Adrenal gland (tissue), 12 donors: ENCODE data around the gene ARHGAP25. TPM values are rescaled to one million over a fixed set of nuclear protein-coding genes. Genes with fewer than 3 reads are reported as not detected.

Source experiments
- DNase-seq, 7 donors: peaks; one replicate each; pipeline ENCODE4 v3.0.0-alpha.2; 2019 to 2020
- H3K27ac ChIP-seq, 5 donors: fragments of 200-600 bp; sonication (generic) in 4 of 5; 1 replicate in 3 of 5; 2 replicates in 2 of 5; pipeline versions ENCODE4 v1.5.1 to v1.8.0; 2016 to 2020; ENCODE audit warnings: mild to moderate bottlenecking in 1 of 5
- H3K27me3 ChIP-seq: fragments of 200-600 bp; 2 replicates; pipeline ENCODE4 v1.8.0; 2021
- H3K36me3 ChIP-seq, 2 donors: fragments of 200-600 bp; replicated peaks in 1 of 2; 1 replicate in 1 of 2; 2 replicates in 1 of 2; pipeline versions ENCODE4 v1.5.1 to v1.8.0; 2018 to 2022
- H3K4me1 ChIP-seq, 2 donors: fragments of 200-600 bp; replicated peaks in 1 of 2; 1 replicate in 1 of 2; 2 replicates in 1 of 2; pipeline versions ENCODE4 v1.5.1 to v1.8.0; 2018 to 2021
- H3K4me3 ChIP-seq, 4 donors: fragments of 200-600 bp; sonication (generic) in 3 of 4; one replicate each; pipeline ENCODE4 v1.5.1; 2016 to 2018
- H3K9me3 ChIP-seq, 3 donors: fragments of 200-600 bp; sonication (generic) in 1 of 3; replicated peaks in 1 of 3; 1 replicate in 2 of 3; 2 replicates in 1 of 3; pipeline versions ENCODE4 v1.5.1 to v1.8.0; 2016 to 2021
- POLR2A ChIP-seq, 2 donors: fragments of 450-650 bp; IDR thresholded peaks; one replicate each; pipeline ENCODE4 v1.6.1; 2017; ENCODE audit warnings: antibody characterized with exemption in 2 of 2, mild to moderate bottlenecking in 2 of 2, moderate library complexity in 1 of 2
- WGBS, 4 donors: extraction: QIAGEN DNeasy Blood & Tissue Kit in 2 of 4; methylation state at CpG; one replicate each; pipeline versions ENCODE4 v1.1.5 to v1.1.7; 2013 to 2017; 5-methylcytosine and 5-hydroxymethylcytosine counted together
- intact Hi-C, 2 donors: fragments of 100-400 bp; cut with DNase I; formaldehyde crosslinking; loops; one replicate each; pipeline versions ENCODE4 v1.14.1 to v1.15.0; 2022 to 2023
- polyA plus RNA-seq, 3 donors: library from polyadenylated mRNA; stranded (reverse); fragments of 200-250 nt in 2 of 3; fragments of 350-450 nt in 1 of 3; fragmentation: Illumina TruSeq in 1 of 3; extraction: RNeasy Lipid Tissue Mini Kit (QIAGEN cat#74804) in 1 of 3; gene quantifications; one replicate each; pipeline ENCODE4 v1.2.3, GENCODE V29; 2013 to 2014
- total RNA-seq, 9 donors: library from RNA; depleted of rRNA in 4 of 9; stranded (reverse); fragments of >200 nt in 4 of 9; fragments of 120-200 nt in 1 of 9; fragmentation: NEBNext Ultra II Directional in 1 of 9; extraction: Animal tissue kit (Norgen Biotek cat#: 25700) in 1 of 9; gene quantifications; one replicate each; pipeline versions ENCODE4 v1.1.0 to v1.2.4, GENCODE V29; 2013 to 2023
- TF ChIP-seq, protein P1 (sequence below), 6 experiments: fragments of 450-650 bp in 4 of 6; fragments of 200-600 bp in 2 of 6; sonication (generic) in 1 of 6; IDR thresholded peaks; 1 replicate in 5 of 6; 2 replicates in 1 of 6; pipeline versions ENCODE4 v1.5.1 to v1.8.0; 2016 to 2021; ENCODE audit warnings: antibody characterized with exemption in 6 of 6, mild to moderate bottlenecking in 2 of 6, moderate library complexity in 1 of 6
- donor health status: healthy with polysubstance abuse.
- donor health status: Bipolar disorder and iron deficiency.
- donor health status: DM: yes; HTN: yes; CAD: no.
- donor health status: DM: no; HTN: no; CAD: no.
- donor health status: DM: no; HTN: no; CAD: no.
- donor health status: DM: yes; HTN: yes; CAD: no.

The ARHGAP25 gene
- total and polyA plus RNA-seq, 12 donors: 5.5 to 17.6 (median 10.6) TPM

DNA sequence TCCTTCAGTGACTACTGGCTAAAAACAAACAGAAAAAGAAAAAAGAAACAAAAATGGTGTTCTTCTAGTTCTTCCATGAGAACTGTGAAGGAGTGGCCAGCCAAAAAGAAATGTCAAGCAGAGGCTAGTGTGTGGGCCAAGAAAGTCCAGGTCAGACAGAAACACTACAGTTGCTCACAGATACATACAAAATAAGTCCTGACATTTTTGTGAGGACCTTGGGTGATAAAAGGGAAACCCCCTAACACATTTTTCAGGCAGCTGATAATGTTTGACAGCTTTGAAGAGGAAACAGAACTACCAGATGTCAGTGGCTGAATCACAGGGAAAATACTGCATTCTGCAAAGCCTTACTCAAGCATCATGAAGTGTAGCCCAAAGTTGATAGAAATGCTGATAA, 28.1 kb downstream of the ARHGAP25 start:
- intact Hi-C loops: no loop called here
- Histone ChIP-seq H3K9me3 (no peaks in the 10 kb centered on the region), H3K36me3 (no peaks in the 10 kb centered on the region), H3K4me3 (no peak overlapping the region), H3K27me3 (no peaks in the 10 kb centered on the region), H3K27ac (no peak overlapping the region), H3K4me1 (peaks cover 0 to 52% of the 10 kb centered on the region in 2 donors)
- TF ChIP-seq, protein P1, sequence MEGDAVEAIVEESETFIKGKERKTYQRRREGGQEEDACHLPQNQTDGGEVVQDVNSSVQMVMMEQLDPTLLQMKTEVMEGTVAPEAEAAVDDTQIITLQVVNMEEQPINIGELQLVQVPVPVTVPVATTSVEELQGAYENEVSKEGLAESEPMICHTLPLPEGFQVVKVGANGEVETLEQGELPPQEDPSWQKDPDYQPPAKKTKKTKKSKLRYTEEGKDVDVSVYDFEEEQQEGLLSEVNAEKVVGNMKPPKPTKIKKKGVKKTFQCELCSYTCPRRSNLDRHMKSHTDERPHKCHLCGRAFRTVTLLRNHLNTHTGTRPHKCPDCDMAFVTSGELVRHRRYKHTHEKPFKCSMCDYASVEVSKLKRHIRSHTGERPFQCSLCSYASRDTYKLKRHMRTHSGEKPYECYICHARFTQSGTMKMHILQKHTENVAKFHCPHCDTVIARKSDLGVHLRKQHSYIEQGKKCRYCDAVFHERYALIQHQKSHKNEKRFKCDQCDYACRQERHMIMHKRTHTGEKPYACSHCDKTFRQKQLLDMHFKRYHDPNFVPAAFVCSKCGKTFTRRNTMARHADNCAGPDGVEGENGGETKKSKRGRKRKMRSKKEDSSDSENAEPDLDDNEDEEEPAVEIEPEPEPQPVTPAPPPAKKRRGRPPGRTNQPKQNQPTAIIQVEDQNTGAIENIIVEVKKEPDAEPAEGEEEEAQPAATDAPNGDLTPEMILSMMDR (IDR thresholded peaks at IDR 0.05): no peak
- no peak for TF ChIP-seq POLR2A (IDR thresholded peaks at IDR 0.05)
- DNase-seq: peak in 1 of 7 donors; percentile 41

DNA sequence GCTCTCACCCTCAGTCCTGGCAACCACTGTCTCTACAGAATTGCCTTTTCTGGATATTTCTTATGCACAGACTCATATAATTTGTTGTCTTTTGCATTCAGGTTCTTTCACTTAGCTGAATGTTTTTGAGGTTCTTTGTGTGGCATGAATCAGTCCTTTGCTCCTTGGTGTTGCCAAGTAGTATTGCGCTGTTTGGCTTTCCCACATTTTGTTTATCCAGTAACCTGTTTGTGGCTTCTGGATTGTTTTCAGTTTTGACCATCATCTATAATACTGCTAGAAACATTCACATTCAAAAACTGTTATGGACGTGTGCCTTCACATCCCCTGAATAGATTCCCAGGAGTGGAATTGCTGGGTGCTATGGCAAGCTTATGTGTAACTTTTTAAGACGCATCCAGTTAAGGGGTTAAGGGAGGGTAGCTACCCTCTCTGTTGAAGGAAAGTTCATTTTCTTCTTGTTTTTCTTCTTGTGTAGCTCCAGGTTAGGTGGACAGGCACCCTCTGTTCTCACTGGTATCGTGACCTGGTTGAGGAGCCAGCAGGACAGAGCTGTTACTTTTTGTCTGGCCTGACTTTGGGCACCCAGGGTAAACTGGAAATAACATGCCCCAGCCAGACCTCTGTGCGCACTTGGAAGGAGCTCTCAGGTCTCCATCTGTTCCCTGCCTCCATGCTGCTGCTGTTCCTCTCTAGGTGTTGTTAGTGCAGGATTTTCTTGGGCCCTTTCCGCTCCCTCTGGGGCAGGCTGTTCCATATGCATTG, 29.6 kb downstream of the ARHGAP25 start:
- Histone ChIP-seq H3K36me3 (no peaks in the 10 kb centered on the region), H3K4me1 (peaks cover 0 to 52% of the 10 kb centered on the region in 2 donors), H3K4me3 (no peak overlapping the region), H3K27ac (peak overlapping the region in 2 of 5 donors; percentile 32 to 47), H3K9me3 (no peaks in the 10 kb centered on the region), H3K27me3 (no peaks in the 10 kb centered on the region)
- intact Hi-C loops: no loop called here
- DNase-seq: no peak
- 78 to 95% (median 81%) methylated on average over 6 of the region's 6 CpGs for WGBS, 4 donors
- TF ChIP-seq POLR2A (IDR thresholded peaks at IDR 0.05): no peak
- TF ChIP-seq, protein P1 (IDR thresholded peaks at IDR 0.05): no peak

DNA sequence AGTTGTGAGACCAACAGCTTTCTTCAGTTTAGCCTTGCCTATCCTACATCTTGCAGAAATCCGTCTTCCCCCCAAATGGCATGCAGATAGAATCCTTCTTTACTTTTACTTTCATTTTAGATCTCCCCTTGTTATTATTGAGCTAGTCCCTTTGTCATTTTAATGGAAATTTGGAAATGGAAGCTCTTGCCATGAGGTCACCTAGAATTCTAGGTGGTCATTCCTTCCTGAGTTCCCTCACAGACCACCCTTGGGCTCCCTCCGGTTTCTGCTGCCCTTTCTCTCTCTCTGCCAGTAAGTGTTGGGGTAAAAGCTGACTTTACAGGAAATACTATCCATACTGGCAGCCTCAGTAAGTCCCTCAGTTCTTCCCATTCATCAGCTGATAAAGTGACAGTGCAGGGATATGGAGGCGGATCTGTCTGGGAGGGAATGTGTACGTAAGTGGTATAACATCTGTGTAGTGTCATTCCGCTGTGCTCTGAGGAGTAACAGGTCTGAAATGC, 30.2 kb downstream of the ARHGAP25 start:
- H3K4me1 ChIP-seq: peaks cover 0 to 56% of the 10 kb centered on the region in 2 donors
- intact Hi-C loops: no loop called here
- no peak for TF ChIP-seq POLR2A (IDR thresholded peaks at IDR 0.05)
- TF ChIP-seq, protein P1 (IDR thresholded peaks at IDR 0.05): no peak
- WGBS, 4 donors: 78 to 83% (median 79%) methylated on average over 5 of the region's 5 CpGs
- H3K36me3 ChIP-seq: no peaks in the 10 kb centered on the region
- no peaks in the 10 kb centered on the region for H3K27me3 ChIP-seq
- no peak for DNase-seq
- H3K4me3 ChIP-seq: peak overlapping the region in 1 of 4 donors; percentile 5
- H3K27ac ChIP-seq: peak overlapping the region in 2 of 5 donors; percentile 32 to 47
- no peaks in the 10 kb centered on the region for H3K9me3 ChIP-seq

DNA sequence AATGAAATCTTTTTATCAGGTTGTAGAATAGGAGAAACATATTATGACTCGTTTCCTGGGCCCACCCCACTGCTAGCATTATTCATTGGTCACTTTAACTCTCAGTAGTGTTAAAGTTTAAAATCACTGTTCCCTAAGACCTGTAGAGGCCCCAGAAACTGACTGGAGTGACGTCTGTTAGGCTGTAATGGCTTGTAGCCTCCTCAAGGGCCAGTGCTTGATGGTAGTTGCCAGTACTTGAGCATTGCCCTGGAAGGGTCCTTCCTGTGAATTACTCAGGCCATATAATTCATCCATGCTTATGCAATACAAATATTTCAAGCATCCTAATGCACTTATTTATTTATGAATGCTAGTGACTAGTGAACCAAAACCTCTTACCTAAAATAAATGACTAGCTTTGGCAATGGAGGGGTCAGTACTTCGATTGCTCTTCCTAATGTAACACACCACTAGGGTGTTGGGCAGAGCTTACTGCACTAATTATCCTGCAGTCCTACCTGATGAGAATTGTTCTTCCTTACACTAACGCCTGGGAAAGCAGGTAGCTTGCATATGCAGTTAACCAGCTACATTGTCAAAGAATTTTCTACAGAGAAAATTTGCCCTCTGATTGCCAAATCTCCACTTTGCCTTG, 31.2 kb downstream of the ARHGAP25 start:
- Histone ChIP-seq H3K9me3 (no peaks in the 10 kb centered on the region), H3K27me3 (no peaks in the 10 kb centered on the region), H3K27ac (peak overlapping the region in 2 of 5 donors; percentile 15 to 59), H3K36me3 (no peaks in the 10 kb centered on the region), H3K4me1 (peaks cover 0 to 62% of the 10 kb centered on the region in 2 donors), H3K4me3 (no peak overlapping the region)
- intact Hi-C loops: no loop called here
- WGBS, 4 donors: 50 to 68% (median 61%) methylated on average over 4 of the region's 4 CpGs
- DNase-seq: no peak
- no peak for TF ChIP-seq POLR2A (IDR thresholded peaks at IDR 0.05)
- TF ChIP-seq, protein P1 (IDR thresholded peaks at IDR 0.05): no peak
